ENCODE results near the gene TNFAIP8L2. TPM values are rescaled to one million over a fixed set of nuclear protein-coding genes. Genes with fewer than 3 reads are reported as not detected.
A peak's percentile ranks its signal among the peaks of the same experiment; 100 is the strongest.

Gene TNFAIP8L2
- total and polyA plus RNA-seq, 2 of the 4 experiments (the other 2 are of a cell fraction), result not detected

DNA sequence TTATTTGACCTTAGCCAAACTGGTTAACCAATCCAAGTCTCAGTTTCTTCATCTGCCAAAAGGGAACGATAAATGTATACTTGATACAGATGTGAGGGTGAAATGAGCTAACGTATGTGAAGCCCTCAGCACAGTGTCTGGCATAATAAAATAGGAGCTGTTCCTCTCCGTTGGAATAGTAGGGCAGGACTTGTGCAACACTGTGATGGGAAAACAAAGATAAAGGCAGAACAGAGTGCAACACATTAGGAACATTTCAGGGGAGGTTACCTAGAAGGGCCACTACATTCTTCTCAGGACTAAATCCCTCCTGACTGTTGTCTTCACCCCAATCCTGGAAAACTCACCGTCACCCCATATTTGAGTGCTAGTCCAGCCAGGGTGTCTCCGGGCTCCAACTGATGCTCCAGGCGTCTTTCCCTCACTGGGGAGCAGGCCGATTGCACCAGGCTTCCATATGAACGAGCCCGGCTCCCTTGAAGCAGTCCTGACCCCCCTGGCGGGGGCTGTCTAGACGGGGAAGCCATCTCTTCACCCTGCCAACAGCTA lies 8.4 kb downstream of the TNFAIP8L2 start:
- H4K5ac ChIP-seq (ENCODE audit: low read depth, low read length), result peak overlapping the region; percentile 52
- H4K20me1 ChIP-seq (ENCODE audit: insufficient read depth, low read length), result no peaks in the 10 kb centered on the region
- H4K8ac ChIP-seq (ENCODE audit: low read depth in 2 of 2, low read length in 2 of 2), result peak overlapping the region; percentile 79 to 99
- CTCF ChIA-PET, result no interaction called here
- peak overlapping the region; percentile 35; the same call in 1 of the 2 replicates for H4K91ac ChIP-seq (ENCODE audit: insufficient read depth, low read depth, low read length)
- 0 out of 2 replicates have a peak, but pooled peaks have one; percentile 1 for ATAC-seq (ENCODE audit: low read depth)
- peak overlapping the region; percentile 80 for H2BK5ac ChIP-seq (ENCODE audit: low read depth, low read length, poor library complexity, severe bottlenecking)
- H3K27me3 ChIP-seq (ENCODE audit: control insufficient read depth, insufficient read depth, low read length), result no peaks in the 10 kb centered on the region
- no peak for TF ChIP-seq MXI1 (IDR thresholded peaks at IDR 0.05; ENCODE audit: borderline replicate concordance, low read depth, low read length)
- TF ChIP-seq CEBPB (IDR thresholded peaks at IDR 0.05; ENCODE audit: low read depth, low read length), result peak; percentile 78
- peak overlapping the region; percentile 99 for H3K14ac ChIP-seq (replicated peaks; ENCODE audit: low read depth, low read length)
- 0% methylated on average over 3 of the region's 11 CpGs; no CpG with 5 or more reads in 1 of the 2 experiments for WGBS, 2 experiments (ENCODE audit: extremely low coverage in 2 of 2, insufficient read length in 1 of 2)
- H3K9me3 ChIP-seq (ENCODE audit: control insufficient read depth, insufficient read depth, low read length), result no peaks in the 10 kb centered on the region
- H3K4me3 ChIP-seq (ENCODE audit: insufficient read depth, low read depth, low read length), result peak overlapping the region; percentile 65
- peak overlapping the region; percentile 94 for H2AFZ ChIP-seq (replicated peaks; ENCODE audit: low read length, poor library complexity)
- peaks cover 25% of the 10 kb centered on the region for H3K36me3 ChIP-seq (ENCODE audit: control insufficient read depth, insufficient read depth, low read length)
- H3K9me1 ChIP-seq (ENCODE audit: insufficient read depth, low read length), result no peaks in the 10 kb centered on the region
- peak overlapping the region; percentile 34; the same call in 1 of the 3 replicates for H2BK15ac ChIP-seq (ENCODE audit: low read depth, low read length)
- H3K4ac ChIP-seq (ENCODE audit: low read depth, low read length), result peak overlapping the region; percentile 98
- peaks cover 11 to 43% of the 10 kb centered on the region in 2 experiments for H3K79me1 ChIP-seq (ENCODE audit: low read depth in 1 of 2, low read length in 2 of 2)
- peaks cover 4% of the 10 kb centered on the region for H3K4me1 ChIP-seq (ENCODE audit: control insufficient read depth, insufficient read depth, low read length)
- H2AK9ac ChIP-seq (replicated peaks; ENCODE audit: low read depth, low read length, poor library complexity), result peak overlapping the region; percentile 53
- H3K9ac ChIP-seq (ENCODE audit: low read depth, low read length), result peak overlapping the region; percentile 89
- H3K23ac ChIP-seq (ENCODE audit: low read depth, low read length), result peak overlapping the region; percentile 62
- 0 out of 2 replicates have a peak overlapping the region, but pooled peaks have one; percentile 16 for H2BK120ac ChIP-seq (ENCODE audit: low read depth, low read length)
- H2AK5ac ChIP-seq (ENCODE audit: low read depth, low read length), result peak overlapping the region; percentile 62; the same call in 1 of the 2 replicates
- peak overlapping the region; percentile 84 for H3K4me2 ChIP-seq (ENCODE audit: low read depth, low read length)
- H3K27ac ChIP-seq (ENCODE audit: insufficient read depth, low read length), result peak overlapping the region; percentile 78
- intact Hi-C loops (cut with micrococcal nuclease) (no loop called here), in situ Hi-C loops (cut with MboI; ENCODE audit: low sequenced_read_pairs) (no loop called here), dilution Hi-C loops (cut with HindIII; ENCODE audit: low sequenced_read_pairs, unreplicated experiment) (no loop called here)
- POLR2A ChIA-PET (ENCODE audit: unreplicated experiment), result no interaction called here
- BruUV-seq (replicated peaks), result no TSS peak
- peak; percentile 9 for DNase-seq
- peak overlapping the region; percentile 84 for H3K56ac ChIP-seq (ENCODE audit: extremely low read depth, insufficient read depth, low read length)
- no peak overlapping the region for H2BK20ac ChIP-seq (ENCODE audit: low read depth, low read length)
- H3K18ac ChIP-seq (ENCODE audit: low read depth, low read length), result no peak overlapping the region

Measured in IMR-90 (cell line).